Neural progenitor cell (in vitro differentiated cells): ENCODE results near the gene CREB3L4.

Source experiments
- EZH2 ChIP-seq: fragments of 200-600 bp; sonication (generic); IDR thresholded peaks from 2 replicates; pipeline ENCODE4 v1.6.1; 2017; ENCODE audit warnings: antibody characterized with exemption, mild to moderate bottlenecking, moderate library complexity
- EZH2phosphoT487 ChIP-seq: fragments of 200-600 bp; sonication (generic); IDR thresholded peaks from 2 replicates; pipeline ENCODE4 v1.6.1; 2017; ENCODE audit warnings: antibody characterized with exemption
- TF ChIP-seq, protein P1 (sequence below): fragments of 200-600 bp; sonication (generic); IDR thresholded peaks from 2 replicates; pipeline ENCODE4 v1.5.1; 2017; ENCODE audit warnings: antibody characterized with exemption, mild to moderate bottlenecking

DNA sequence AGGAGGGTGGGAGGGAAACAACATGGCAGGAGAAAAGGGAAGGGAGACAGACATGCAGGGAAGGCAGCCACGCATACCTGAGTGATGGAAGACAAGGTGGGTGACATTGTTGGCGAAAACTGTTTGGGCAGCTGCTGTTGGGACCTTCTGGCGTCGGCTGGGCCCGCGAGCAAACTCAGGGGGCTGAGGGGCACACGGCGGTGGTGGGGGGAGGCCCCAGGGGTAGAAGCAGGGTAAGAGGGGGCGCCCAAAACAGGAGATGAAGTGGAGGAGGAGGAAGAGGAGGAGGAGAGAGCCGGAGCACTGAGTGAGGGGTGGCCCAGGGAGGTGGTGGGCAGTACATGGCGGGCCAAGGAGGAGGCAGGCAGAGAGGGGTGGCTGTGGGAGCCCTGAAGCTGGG, 16.5 kb upstream of the CREB3L4 start:
- TF ChIP-seq EZH2phosphoT487 (no peak), EZH2 (no peak)
- TF ChIP-seq, protein P1, sequence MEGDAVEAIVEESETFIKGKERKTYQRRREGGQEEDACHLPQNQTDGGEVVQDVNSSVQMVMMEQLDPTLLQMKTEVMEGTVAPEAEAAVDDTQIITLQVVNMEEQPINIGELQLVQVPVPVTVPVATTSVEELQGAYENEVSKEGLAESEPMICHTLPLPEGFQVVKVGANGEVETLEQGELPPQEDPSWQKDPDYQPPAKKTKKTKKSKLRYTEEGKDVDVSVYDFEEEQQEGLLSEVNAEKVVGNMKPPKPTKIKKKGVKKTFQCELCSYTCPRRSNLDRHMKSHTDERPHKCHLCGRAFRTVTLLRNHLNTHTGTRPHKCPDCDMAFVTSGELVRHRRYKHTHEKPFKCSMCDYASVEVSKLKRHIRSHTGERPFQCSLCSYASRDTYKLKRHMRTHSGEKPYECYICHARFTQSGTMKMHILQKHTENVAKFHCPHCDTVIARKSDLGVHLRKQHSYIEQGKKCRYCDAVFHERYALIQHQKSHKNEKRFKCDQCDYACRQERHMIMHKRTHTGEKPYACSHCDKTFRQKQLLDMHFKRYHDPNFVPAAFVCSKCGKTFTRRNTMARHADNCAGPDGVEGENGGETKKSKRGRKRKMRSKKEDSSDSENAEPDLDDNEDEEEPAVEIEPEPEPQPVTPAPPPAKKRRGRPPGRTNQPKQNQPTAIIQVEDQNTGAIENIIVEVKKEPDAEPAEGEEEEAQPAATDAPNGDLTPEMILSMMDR: no peak
